H1 (cell line): Measurements from ENCODE around the gene USHBP1. TPM values are rescaled to one million over a fixed set of nuclear protein-coding genes. Genes with fewer than 3 reads are reported as not detected.

Experiments
- ATF2 ChIP-seq: IDR thresholded peaks from 2 replicates; pipeline ENCODE4 v1.6.1; 2012; ENCODE audit warnings: low read length, inconsistent platforms
- CEBPB ChIP-seq: IDR thresholded peaks from 2 replicates; pipeline ENCODE4 v1.6.1; 2012; ENCODE audit warnings: low read depth, low read length
- GTF2F1 ChIP-seq: IDR thresholded peaks from 2 replicates; pipeline ENCODE4 v1.6.1; 2012; ENCODE audit warnings: low read depth, low read length, improper control_type of control experiment, borderline replicate concordance
- PHF8 ChIP-seq: fragments of 200-600 bp; sonication (generic); conservative IDR thresholded peaks from 2 replicates; pipeline ENCODE4 v1.7.1; 2012; ENCODE audit warnings: low read depth, mild to moderate bottlenecking, inconsistent platforms, low read length, moderate library complexity
- SIN3A ChIP-seq, 2 experiments: IDR thresholded peaks in 1 of 2; conservative IDR thresholded peaks in 1 of 2; 2 replicates each; pipeline ENCODE4 v1.6.1; 2011 to 2012; ENCODE audit warnings: low read length in 2 of 2, improper control_type of control experiment in 1 of 2, low read depth in 1 of 2, mild to moderate bottlenecking in 1 of 2
- TBP ChIP-seq: IDR thresholded peaks from 2 replicates; pipeline ENCODE4 v1.6.1; 2011; ENCODE audit warnings: low read depth, low read length, improper control_type of control experiment
- polyA plus RNA-seq, 7 experiments: library from polyadenylated mRNA; depleted of rRNA in 3 of 7; stranded (reverse) in 5 of 7; unstranded in 2 of 7; fragments of >200 nt in 5 of 7; fragments of 200-250 nt in 2 of 7; gene quantifications; 1 replicate in 5 of 7; 2 replicates in 1 of 7; 4 replicates in 1 of 7; pipeline versions ENCODE4 v1.2.1 to v1.2.3, GENCODE V29; 2011 to 2013; ENCODE audit warnings: missing spikeins in 2 of 7, mixed read lengths in 2 of 7
- total RNA-seq: library from RNA; stranded (reverse); fragmentation: NEBNext Ultra II Directional; extraction: Animal tissue kit (Norgen Biotek cat#: 25700); gene quantifications from 2 replicates; pipeline ENCODE4 v1.2.1, GENCODE V29; 2021

USHBP1 gene
- total and polyA plus RNA-seq, 2 of the 8 experiments (the other 6 are each of a cell fraction or from before 2014, with no cell fraction given): 5.0 to 7.5 TPM

- no peak for TF ChIP-seq ATF2
- no peak for TF ChIP-seq TBP
- no peak for TF ChIP-seq PHF8
- TF ChIP-seq CEBPB: no peak
- no peak for TF ChIP-seq SIN3A (conservative IDR thresholded peaks at IDR 0.05 in 1 of 2, IDR thresholded peaks at IDR 0.05 in 1 of 2; ENCODE audit: low read depth in 1 of 2, low read length in 2 of 2)
- no peak for TF ChIP-seq GTF2F1
Observed at GRCh38 chr19:17249887-17250548, 14.5 kb downstream of the USHBP1 start (continued).
